HEK293T (cell line): Measurements from ENCODE around the gene DCDC2C.
"Not testable (repeated sequence)": the region's sequence is repeated elsewhere in the genome, so short reads cannot be mapped to it uniquely, and the experiment has no call there.

Source experiments
- CTCF ChIA-PET: fragments of 350-600 bp; formaldehyde crosslinking; extraction: SDS; loops from one replicate; lab custom pipeline; 2021; ENCODE audit warnings: antibody characterized with exemption, inconsistent platforms; lab: Yijun Ruan, JAX
- POLR2A ChIA-PET: fragments of 350-600 bp; formaldehyde crosslinking; extraction: SDS; loops from one replicate; lab custom pipeline; 2020; ENCODE audit warnings: antibody characterized with exemption, inconsistent platforms; lab: Yijun Ruan, JAX
- DNase-seq: peaks from one replicate; pipeline ENCODE4 v3.0.0; 2012; ENCODE audit warnings: mixed read lengths; ENCODE audit errors: extremely low spot score
- ARNT ChIP-seq: fragments of 450-650 bp; IDR thresholded peaks from 2 replicates; pipeline ENCODE4 v1.6.1; 2017; ENCODE audit warnings: mild to moderate bottlenecking
- BHLHE40 ChIP-seq: fragments of 450-650 bp; IDR thresholded peaks from 2 replicates; pipeline ENCODE4 v1.6.1; 2016; ENCODE audit warnings: mild to moderate bottlenecking, moderate library complexity, borderline replicate concordance
- CTBP1 ChIP-seq: fragments of 450-650 bp; IDR thresholded peaks from 2 replicates; pipeline ENCODE4 v1.6.1; 2016; ENCODE audit warnings: borderline replicate concordance
- ELF4 ChIP-seq: fragments of 450-650 bp; IDR thresholded peaks from 2 replicates; pipeline ENCODE4 v1.6.1; 2017; ENCODE audit warnings: antibody characterized with exemption
- FOXA1 ChIP-seq: fragments of 450-650 bp; IDR thresholded peaks from 2 replicates; pipeline ENCODE4 v1.6.1; 2016; ENCODE audit warnings: mild to moderate bottlenecking
- FOXK2 ChIP-seq: fragments of 450-650 bp; IDR thresholded peaks from 2 replicates; pipeline ENCODE4 v1.6.1; 2016; ENCODE audit warnings: mild to moderate bottlenecking
- FOXM1 ChIP-seq: fragments of 450-650 bp; IDR thresholded peaks from 2 replicates; pipeline ENCODE4 v1.6.1; 2017; ENCODE audit warnings: mild to moderate bottlenecking, borderline replicate concordance
- HDGF ChIP-seq: fragments of 450-650 bp; IDR thresholded peaks from 2 replicates; pipeline ENCODE4 v1.6.1; 2017; ENCODE audit warnings: antibody characterized with exemption, borderline replicate concordance
- L3MBTL2 ChIP-seq: fragments of 450-650 bp; conservative IDR thresholded peaks from 2 replicates; pipeline ENCODE4 v1.6.1; 2016; ENCODE audit warnings: mild to moderate bottlenecking
- LEF1 ChIP-seq: fragments of 450-650 bp; IDR thresholded peaks from 2 replicates; pipeline ENCODE4 v1.6.1; 2017; ENCODE audit warnings: mild to moderate bottlenecking, borderline replicate concordance
- NFRKB ChIP-seq: fragments of 450-650 bp; IDR thresholded peaks from 2 replicates; pipeline ENCODE4 v1.6.1; 2016; ENCODE audit warnings: mild to moderate bottlenecking, moderate library complexity
- PKNOX1 ChIP-seq: fragments of 450-650 bp; IDR thresholded peaks from 2 replicates; pipeline ENCODE4 v1.6.1; 2016
- SP1 ChIP-seq: fragments of 450-650 bp; IDR thresholded peaks from 2 replicates; pipeline ENCODE4 v1.6.1; 2017
- SUZ12 ChIP-seq: fragments of 450-650 bp; IDR thresholded peaks from 2 replicates; pipeline ENCODE4 v1.6.1; 2016; ENCODE audit warnings: mild to moderate bottlenecking
- TARDBP ChIP-seq: fragments of 450-650 bp; IDR thresholded peaks from 2 replicates; pipeline ENCODE4 v1.6.1; 2016
- ZNF384 ChIP-seq: fragments of 450-650 bp; IDR thresholded peaks from 2 replicates; pipeline ENCODE4 v1.6.1; 2016

The DCDC2C gene

GRCh38 chr2:3806730-3807129, 103.4 kb downstream of the DCDC2C start:
- CTCF ChIA-PET = interaction anchor here (2.3 kb wide), 1 partner anchor 79 kb away, joined by 6 read pairs; no protein-coding TSS in a partner anchor
- no peak for TF ChIP-seq FOXA1
- TF ChIP-seq FOXM1 = no peak
- POLR2A ChIA-PET = no interaction called here
- no peak for DNase-seq

GRCh38 chr2:3807853-3808252, 104.5 kb downstream of the DCDC2C start:
- POLR2A ChIA-PET = no interaction called here
- CTCF ChIA-PET = interaction anchor here (2.3 kb wide), 1 partner anchor 80 kb away, joined by 6 read pairs; no protein-coding TSS in a partner anchor
- DNase-seq = no peak

DNA sequence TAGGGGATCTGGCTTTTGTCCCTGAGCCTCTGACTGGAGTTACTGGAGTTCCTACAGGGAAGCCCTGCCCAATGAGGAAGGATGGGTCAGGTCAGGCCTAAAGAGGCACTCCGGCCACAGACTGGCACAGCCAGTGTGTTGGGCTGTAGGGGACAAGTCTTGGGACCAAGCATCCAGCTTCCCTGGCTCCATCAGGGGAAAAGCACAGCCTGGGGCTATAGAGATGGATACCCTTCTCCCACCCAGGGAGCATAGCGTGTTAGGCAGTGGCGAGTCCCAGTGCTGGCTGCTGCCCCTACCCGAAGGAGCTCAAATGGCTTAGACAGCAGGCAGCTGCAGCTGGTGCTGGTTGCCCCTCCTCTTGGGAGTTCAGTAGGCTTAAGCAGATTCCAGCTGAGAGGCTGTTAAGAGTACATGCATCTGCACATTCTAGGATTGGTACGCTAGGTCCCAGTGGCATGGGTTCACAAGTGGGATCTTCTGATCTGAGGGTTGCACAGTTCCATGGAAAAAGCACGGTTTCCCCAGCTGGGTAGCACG, 111.4 kb downstream of the DCDC2C start:
- no peak for TF ChIP-seq TARDBP
- TF ChIP-seq L3MBTL2 = no peak
- DNase-seq = no peak
- POLR2A ChIA-PET = no interaction called here
- CTCF ChIA-PET = interaction anchor here (1.0 kb wide), 1 partner anchor 10 kb away, joined by 3 read pairs; no protein-coding TSS in a partner anchor

More at GRCh38 chr2:3807853-3808252, 104.5 kb downstream of the DCDC2C start:
- TF ChIP-seq SUZ12 (no peak), L3MBTL2 (no peak), ELF4 (no peak), CTBP1 (no peak), HDGF (no peak), FOXK2 (no peak), ARNT (no peak)

DNA sequence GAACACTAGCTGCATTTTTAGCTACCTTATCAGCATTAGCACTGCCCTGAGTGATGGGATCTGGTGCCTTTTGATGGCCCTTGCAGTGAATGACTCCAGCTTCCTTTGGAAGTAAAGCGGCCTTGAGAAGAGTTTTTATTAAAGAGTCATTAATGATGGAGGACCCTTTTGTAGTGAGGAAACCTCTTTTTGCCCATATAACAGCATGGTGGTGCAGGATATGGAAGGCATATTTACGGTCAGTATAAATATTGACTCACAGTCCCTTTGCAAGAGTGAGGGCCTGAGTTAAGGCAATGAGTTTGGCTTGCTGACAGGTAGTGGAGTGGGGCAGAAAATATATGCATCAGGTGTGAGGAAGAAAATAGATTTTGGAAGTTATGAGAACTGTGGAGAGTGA, 113.8 kb downstream of the DCDC2C start:
- POLR2A ChIA-PET, CTCF ChIA-PET, DNase-seq: not testable (repeated sequence)

DNA sequence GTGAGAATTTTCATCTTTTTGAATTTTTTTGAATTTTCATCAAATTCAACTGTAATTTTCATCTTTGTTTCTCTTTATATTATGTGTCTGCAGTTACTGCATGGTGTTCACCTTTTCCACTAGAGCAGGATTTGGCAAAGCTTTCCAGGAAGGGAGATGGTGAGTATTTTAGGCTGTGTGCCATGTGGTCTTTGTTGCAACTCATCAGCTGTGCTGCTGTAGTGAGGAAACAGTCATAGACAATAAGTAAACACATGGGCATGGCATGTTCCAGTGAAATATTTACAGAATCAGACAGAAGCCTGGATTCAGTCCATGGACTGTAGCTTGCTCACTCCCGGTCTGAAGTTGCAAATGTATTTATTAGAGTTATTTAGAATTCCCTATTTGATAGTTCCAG, 120.4 kb downstream of the DCDC2C start:
- ChIA-PET CTCF (no interaction called here), POLR2A (no interaction called here)
- no peak for TF ChIP-seq FOXA1
- TF ChIP-seq SUZ12 = no peak
- TF ChIP-seq FOXM1 = no peak
- TF ChIP-seq ARNT = no peak
- no peak for TF ChIP-seq LEF1
- no peak for TF ChIP-seq SP1
- TF ChIP-seq ELF4 = no peak
- no peak for TF ChIP-seq L3MBTL2
- TF ChIP-seq PKNOX1 = no peak
- TF ChIP-seq BHLHE40 = no peak
- TF ChIP-seq FOXK2 = no peak
- no peak for TF ChIP-seq CTBP1
- no peak for DNase-seq

DNA sequence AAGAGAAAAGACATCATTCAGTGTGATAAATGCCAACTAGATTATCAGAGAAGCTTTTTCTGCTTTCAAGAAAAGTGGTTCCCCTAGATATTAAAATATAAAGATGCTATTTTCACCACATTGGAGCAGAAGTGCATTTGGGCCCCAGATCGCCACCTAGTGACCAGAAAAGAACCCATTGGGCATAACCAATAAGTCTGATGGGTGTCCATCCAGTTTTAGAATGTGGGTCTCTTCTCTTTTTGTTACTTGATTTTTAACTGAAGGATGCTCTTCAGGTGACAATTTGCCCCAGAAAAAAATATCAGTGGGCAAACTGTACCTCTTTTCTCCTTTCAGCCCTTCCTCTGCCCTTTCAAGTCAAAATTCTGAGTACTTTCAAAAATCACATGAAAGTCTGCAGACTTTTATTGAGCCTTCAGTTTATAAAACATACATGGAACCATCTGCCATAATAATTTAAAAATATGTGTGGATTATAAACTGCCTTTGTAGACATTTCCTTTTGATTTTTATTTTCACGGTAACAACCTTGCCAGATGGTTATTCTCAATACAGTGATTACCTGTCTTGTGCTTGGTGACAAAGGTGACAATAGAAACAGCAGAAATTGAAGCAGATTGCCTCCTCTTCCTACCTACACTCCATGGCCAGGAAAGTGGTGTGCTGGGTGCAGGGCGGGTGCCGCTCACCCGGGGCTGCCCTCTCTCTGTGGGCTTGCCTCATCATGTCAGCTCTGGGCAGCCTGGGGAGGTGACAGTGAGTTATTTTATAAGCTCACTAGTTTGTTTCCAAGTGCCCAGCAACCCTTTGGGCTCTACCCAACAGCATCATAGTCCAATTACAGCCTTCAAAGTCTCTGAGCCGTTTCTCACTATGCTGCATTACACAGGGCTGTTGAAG, 124.5 kb downstream of the DCDC2C start:
- TF ChIP-seq NFRKB = no peak
- no peak for TF ChIP-seq PKNOX1
- TF ChIP-seq FOXK2 = no peak
- no peak for TF ChIP-seq FOXA1
- no peak for TF ChIP-seq SUZ12
- TF ChIP-seq CTBP1 = no peak
- TF ChIP-seq FOXM1 = no peak
- TF ChIP-seq ZNF384 = no peak
- TF ChIP-seq L3MBTL2 = no peak
- peak; percentile 29 for DNase-seq
- CTCF ChIA-PET = no interaction called here
- POLR2A ChIA-PET = no interaction called here

- POLR2A ChIA-PET = no interaction called here
- TF ChIP-seq FOXM1 = no peak
- no peak for TF ChIP-seq FOXK2
- no peak for TF ChIP-seq FOXA1
- no peak for TF ChIP-seq ARNT
- no peak for TF ChIP-seq NFRKB
- no peak for TF ChIP-seq ELF4
- no peak for TF ChIP-seq BHLHE40
- no peak for TF ChIP-seq SP1
- no peak for TF ChIP-seq TARDBP
- no peak for TF ChIP-seq ZNF384
- TF ChIP-seq CTBP1 = no peak
- TF ChIP-seq L3MBTL2 = no peak
- no peak for TF ChIP-seq LEF1
- no peak for TF ChIP-seq HDGF
- no peak for TF ChIP-seq SUZ12
- CTCF ChIA-PET = no interaction called here
- DNase-seq = no peak
Measured at GRCh38 chr2:3830796-3831195, 127.4 kb downstream of the DCDC2C start.
